AG20443 (cell line): ENCODE results near the gene OR1F1.

Experiments used
- DNase-seq: peaks from one replicate; pipeline ENCODE4 v3.0.0; 2012; ENCODE audit warnings: low spot score, mixed read lengths

Gene OR1F1

DNA sequence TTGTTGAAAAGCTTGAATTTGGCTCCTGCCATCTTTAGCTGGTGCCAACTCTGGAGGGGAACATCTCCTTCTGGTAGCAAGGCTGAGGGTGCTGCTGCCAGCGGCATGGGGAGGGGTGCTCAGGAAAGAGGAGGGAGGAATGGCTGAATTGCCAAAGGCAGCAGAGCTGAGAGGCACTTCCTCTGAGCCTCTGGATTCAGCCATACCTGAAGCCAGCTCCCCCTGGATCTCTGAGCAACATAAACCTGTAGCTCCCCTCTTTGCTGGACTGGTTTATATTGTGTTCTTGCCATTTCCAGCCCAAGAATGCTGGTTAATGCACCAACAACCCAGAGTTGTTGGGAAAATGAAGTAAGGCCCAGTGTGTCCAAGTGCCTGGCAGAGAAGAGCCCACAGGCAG lies 61.0 kb downstream of the OR1F1 start:
- DNase-seq: no peak

DNA sequence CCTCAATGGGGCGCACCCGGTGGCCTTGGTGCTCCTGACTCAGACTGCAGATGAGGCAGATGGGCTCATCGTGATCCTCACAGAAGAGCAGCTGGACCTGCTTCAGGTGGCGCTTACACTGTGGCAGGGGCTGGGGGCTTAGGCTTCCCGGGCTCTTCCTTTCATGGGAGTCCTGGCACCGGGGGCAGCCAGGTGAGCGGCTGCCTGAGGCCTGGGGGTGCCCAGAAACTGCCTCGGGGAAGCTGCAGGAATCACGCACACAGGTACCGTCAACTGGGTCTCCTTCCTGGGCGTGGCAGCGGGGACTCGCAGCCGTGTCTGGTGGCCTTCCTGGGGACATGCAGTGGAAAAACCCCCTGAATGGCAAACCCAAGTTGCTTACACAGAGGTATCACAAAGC lies 61.4 kb downstream of the OR1F1 start:
- DNase-seq: no peak

DNA sequence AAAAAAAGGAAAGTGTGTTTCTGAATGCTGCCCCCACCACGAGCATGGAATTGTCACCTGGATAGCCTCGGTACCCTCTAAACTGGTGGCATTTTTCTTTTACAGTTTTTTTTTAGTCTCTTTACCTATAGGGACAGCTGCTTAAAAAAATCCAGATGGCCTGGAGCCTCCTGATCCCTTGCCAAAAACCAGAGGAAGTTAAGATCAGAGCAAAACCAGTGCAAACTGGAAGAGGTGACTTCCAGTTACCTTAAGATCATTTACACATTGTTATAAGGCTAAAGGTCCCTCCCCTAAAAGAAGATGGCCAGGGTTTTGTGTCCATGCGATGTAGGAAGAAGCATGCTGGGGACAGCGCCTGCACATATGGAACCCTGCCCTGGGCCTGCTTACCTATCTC lies 65.0 kb downstream of the OR1F1 start:
- no peak for DNase-seq

DNA sequence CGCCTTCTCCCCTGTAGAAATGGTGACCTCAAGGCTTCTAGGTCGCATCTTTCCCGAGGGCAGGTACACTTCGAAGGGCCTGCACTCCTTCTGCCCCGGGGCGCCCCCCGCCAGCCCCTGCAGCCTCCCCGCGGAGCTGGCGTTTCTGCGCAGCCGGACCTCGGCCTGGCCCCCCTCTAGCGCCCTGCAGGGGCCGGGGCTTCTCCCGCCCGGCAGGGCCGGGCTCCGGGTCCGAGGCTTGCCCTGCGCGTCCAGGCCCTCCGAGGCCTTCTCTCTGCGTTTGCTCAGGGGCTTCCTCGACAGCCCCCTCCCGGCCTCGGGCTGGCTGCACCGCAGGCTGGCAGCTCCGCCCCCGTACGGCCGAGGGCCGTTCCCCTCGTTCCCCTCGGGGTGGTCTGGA lies 66.3 kb downstream of the OR1F1 start:
- no peak for DNase-seq
